HG03439 (cell line): ENCODE data around the gene KLHDC7B.

Experiments used
- ATAC-seq: cut with Tn5 transposase; IDR thresholded peaks from one replicate; pipeline ENCODE4 v1.9.1; 2021; ENCODE audit warnings: mild to moderate bottlenecking, moderate library complexity; ENCODE audit not compliant: unreplicated experiment

KLHDC7B gene

GRCh38 chr22:50547263-50547985 lies 1.7 kb downstream of the KLHDC7B start:
- ATAC-seq = no peak

- ATAC-seq = no peak
Observed at GRCh38 chr22:50548040-50548920, 2.6 kb downstream of the KLHDC7B start.

- ATAC-seq = no peak
Observed at GRCh38 chr22:50548921-50549790, 3.5 kb downstream of the KLHDC7B start.

DNA sequence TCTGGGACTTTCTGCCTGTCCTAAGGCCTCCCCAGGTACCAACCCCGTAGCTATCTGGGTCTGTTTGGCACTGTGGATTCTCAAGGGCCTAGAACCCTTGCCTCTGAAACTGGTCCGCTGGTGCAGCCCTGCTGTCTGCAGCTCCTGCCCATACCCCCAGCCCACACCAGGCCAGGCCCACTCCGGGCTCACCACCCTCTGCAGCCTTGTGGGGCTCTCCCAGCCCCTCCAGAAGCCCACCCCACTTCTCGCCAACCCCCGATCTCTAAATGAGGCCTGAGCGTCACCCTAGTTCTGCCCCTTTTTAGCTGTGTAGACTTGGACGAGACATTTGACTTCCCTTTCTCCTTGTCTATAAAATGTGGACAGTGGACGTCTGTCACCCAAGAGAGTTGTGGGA lies 4.7 kb downstream of the KLHDC7B start:
- no peak for ATAC-seq

GRCh38 chr22:50551160-50551752 lies 5.6 kb downstream of the KLHDC7B start:
- no peak for ATAC-seq

DNA sequence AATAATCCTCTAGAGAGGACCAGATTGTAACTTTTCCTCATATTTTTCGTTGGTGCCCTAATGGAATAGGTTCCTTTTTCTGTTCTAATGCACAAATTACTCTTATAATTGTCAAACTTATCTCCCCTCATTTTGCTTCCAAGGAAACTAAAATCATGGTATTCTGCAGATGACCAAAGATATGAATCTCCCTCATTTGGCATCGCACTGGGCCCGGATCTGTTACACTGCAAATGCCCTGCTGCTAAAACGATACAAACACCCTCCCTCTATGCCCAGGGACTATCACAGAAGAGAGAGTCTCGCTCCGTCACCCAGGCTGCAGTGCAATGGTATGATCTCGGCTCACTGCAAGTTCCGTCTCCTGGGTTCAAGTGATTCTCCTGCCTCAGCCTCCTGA lies 7.6 kb downstream of the KLHDC7B start:
- ATAC-seq = no peak

GRCh38 chr22:50556703-50557102 lies 11.0 kb downstream of the KLHDC7B start:
- ATAC-seq = no peak

GRCh38 chr22:50560034-50560433 lies 14.3 kb downstream of the KLHDC7B start:
- ATAC-seq = no peak

GRCh38 chr22:50561401-50562358 lies 16.0 kb downstream of the KLHDC7B start:
- ATAC-seq = no peak

GRCh38 chr22:50562523-50563412 lies 17.1 kb downstream of the KLHDC7B start, which contains the start of gene SYCE3:
SYCE3 (minus strand) TSS chr22:50562919; CDS start chr22:50556405, 6,514 bp downstream.
- peak; percentile 95 for ATAC-seq

DNA sequence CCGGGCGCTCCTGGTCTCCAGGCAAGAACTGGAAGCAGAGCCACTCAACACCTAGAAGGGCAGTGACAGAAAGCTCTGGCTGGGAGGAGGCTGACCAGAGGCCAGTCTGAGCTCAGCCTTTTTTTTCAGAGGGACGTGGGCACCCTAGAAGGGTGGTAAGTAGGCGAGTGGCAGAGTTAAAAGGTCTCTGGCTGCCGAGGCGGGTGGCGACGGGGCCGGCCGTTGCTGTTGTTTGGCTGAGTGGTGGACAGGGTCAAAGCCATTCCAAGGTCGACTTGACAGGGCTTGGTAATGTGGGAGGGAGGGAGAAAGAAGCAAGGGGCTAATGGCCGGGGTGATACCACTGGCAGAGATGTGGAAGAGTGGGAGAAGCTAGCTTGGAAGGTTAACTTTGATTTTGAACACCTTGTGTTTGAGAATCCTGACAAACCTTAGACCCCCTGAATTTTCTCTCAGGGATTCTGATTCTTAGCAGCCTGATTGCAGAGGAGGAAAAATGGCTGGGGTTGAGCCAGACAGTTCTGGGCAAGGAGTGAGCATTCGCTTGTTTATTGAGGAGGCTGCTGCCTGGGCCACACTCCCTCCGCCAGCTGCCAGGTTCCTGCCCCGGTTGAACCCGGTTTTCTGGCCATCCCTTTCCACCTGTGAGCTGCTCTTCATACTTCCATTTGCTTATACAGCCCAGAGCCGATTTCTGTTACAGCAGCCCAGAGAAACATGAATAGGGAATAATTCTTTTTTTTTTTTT lies 17.9 kb downstream of the KLHDC7B start:
- ATAC-seq = no peak

DNA sequence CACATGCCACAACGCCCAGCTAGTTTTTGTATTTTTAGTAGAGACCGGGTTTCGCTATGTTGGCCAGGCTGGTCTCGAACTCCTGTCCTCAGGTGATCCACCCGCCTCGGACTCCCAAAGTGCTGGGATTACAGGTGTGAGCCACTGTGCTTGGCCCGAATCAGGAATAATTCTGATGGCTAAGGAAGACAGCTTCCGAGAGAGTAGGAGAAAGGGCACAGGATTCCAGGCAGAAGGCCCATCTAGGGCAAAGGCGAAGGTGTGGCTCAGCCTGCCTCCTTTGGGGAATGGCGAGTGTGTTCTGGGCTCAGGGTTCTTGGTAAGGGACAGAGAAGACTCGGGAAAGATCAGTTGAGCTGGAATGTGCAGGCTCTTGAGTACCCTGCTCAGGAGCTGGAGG lies 18.6 kb downstream of the KLHDC7B start:
- ATAC-seq = no peak

- no peak for ATAC-seq
Observed at GRCh38 chr22:50567721-50568252, 22.1 kb downstream of the KLHDC7B start.

DNA sequence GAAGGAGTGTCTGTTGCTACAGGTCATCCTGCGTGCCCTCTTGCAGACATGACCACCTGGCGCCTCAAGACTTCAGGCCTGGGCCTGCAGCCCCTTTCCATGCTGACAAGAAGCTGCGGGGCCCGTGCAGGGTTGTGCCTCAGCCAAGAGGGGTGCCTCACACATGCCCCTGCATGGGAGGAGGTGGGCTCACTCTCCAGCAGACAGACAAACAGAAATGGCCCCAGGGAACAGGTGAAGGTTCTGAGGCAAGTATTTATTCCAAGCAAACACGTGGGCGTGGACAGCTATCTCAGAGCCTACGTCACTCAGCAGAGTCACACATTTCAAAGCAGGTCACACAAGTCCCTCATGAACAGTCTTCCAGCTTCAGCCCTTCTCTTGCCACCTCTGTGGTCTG lies 22.9 kb downstream of the KLHDC7B start:
- no peak for ATAC-seq

DNA sequence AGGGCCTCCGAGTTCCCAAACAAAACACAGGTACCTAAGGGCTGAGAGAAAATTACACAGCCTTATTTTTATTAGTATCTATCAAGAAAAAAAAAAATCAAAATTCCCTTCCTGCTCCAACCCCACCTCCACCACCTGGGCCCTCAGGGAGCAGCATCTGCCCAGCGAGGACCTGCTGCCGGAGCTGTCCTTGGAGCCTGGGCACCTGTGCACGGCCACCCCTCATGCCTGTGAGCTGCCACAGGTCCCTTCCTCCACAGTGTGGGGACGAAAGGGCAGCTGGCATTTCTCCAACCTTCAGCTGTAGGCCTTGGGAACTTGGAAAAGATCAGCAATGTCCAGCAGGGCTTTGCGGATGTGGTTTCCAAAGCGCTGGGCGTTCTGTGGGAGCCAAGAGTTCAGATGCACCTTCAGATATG lies 23.4 kb downstream of the KLHDC7B start:
- ATAC-seq = no peak

DNA sequence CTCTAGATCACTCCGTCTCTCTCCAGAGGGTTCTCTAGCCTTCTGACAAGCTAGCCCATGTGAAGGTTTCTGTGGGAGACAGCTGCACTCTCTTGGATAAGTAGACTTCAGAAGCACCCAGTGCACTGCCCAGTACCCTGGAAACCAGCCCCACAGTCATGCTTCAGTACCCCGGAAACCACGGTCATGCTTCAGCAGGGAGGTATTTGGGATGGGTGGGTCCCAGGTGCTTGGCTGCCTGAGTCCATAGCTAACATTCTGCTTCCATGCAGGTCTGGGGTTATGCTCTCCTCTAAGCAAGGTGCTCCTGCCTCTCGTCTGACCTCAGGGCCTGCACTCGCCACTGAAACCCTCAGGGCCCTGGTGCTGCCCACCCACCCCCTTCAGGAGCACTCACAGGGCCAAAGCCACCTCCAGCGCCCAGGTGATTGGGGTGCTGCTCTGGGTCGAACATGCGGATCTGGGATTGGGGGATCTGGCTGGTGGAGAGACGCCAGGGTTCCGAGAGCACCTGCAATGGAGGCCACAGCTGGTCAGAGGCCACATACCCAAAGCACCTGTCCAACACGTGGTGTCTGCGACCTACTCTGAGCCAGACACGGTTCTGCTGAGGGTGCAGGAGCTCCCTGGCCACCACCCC lies 24.3 kb downstream of the KLHDC7B start:
- ATAC-seq = no peak

- ATAC-seq = no peak
Observed at GRCh38 chr22:50570861-50571260, 25.2 kb downstream of the KLHDC7B start.
